NCI-H1930 (cell line): ENCODE data around the gene HOXD4.

Experiments
- DNase-seq, 2 experiments: peaks; one replicate each; lab custom pipeline; 2025; lab: John Stamatoyannopoulos, UW

HOXD4 gene

DNA sequence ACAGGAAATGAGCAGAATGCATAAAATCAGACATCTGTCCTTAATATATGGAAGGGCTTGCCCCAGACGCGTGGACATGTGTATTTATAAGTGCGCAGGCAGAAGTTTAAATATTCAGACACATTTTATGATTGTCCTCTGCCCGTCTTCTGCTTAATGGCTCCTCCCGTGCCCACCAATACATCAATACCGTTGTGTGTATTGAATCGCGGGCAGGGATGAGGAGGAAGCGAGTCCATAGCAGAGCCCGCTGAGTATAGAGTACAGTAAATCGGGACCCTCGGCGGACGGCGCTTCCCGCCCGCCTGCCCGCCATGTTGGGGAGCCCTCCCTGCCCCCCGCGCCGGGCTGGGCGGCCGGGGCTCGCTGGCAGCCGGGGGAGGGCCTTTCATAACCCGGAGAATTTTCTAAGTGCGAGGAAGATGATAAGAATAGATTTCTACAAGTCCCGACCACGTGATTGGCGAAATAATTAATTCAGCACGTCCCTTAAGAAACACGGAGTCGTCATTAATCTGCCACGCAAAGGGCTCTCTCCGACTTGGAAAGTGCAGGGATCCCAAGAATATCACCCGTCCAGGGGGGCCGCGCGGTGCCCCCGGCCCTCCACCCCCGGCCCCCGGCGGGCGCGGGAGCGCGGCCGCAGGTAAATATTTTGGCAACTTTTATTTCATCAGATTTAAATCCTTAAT, 5.6 kb downstream of the HOXD4 start, which contains the start of gene HOXD3:
Gene HOXD3, plus strand, starts transcription at position 501 of the 692 bp plus-strand sequence. CDS start 11,808 bp downstream, outside the sequence.
- DNase-seq: no peak

DNA sequence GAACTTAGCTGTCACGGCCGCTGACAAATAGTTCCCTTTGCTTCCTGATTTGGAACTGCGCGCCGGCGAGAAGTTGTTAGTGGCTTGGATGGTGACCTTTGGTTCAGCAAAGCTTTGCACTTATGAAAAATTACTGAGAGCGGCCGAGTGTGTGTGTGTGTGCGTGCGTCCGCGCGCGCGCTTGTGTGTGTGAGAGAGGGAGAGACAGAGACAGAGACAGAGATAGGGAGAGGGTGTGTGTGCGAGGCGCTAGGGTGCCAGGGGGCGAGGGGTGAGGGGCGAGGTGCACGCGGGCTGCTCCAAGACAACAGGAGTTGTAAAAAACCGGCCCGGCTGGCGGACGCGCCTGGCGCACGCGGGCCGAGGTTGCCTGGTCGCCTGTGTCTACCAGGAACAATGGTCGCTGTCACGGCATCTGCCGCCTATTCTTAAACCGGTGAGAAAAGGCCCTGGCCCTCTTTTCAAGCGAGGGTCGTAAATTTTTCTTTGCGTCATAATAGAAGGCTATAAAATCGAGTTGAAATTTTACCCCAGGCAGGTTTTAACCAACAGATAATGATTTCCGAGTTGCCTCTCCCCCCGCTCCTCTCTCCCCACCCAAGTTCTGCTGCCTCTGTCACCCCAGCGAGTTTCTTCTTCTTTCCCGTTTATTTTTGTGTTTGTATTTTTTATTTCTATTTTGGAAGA, 6.3 kb downstream of the HOXD4 start:
- peak; percentile 43 to 51 for DNase-seq

DNA sequence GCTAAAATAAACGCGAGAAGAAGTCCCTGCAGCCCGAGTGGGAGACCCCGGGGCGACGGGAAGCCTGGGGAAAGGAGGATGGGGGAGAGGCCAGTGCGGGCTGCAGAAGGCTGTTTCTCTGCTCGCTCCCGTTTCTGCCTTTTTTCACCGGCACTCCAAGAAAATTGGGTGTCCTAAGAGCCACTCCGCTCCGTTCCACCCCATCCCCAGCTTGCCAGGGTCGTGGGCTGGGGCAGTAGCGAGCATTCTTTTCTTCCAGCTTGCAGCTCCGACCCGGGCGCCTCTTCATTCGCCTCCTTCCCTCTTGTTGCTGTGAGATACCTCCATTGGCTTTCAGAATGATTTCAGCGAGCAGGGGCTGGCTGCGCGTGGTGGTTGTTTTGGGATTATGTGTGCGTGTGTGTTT, 6.8 kb downstream of the HOXD4 start:
- DNase-seq: no peak

DNA sequence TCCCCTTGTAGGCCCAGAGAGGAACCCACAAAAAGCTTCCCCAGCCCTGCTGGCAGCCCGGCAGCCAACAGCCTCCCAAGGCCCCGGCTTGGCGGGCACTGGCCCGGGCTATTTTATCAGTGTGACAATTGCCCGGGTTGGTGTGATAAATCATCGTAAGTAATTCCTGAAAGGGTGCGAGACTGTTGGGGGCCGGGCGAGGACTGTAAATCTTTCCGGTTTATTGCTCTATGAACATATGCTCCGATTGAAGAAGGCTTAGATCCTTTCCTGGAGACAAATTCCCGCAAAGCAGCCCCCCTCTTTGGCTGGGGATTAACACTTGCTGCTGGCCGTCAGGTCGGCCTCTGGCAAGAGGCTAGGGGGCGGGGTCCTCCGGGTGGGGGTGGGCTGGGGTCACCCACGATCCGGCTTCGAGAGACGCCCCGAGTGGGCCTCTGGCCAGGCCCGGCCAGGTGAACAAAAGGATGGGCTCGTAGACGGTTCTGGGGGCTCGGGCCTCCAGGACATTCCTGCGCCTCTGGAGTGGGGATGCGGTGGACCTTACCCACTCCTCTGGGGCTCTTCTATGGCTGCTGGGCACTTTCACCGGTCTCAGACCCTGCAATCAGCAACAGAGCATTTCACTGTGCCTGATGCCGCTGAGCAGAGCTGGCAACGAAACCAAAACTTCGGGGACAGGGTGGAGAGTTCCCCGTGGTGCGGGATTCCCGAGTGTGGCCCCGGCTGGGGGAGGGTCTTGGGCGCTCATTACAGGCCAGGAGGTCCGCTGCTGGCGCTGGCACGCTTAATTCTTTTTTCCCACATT, 7.7 kb downstream of the HOXD4 start:
- no peak for DNase-seq

DNA sequence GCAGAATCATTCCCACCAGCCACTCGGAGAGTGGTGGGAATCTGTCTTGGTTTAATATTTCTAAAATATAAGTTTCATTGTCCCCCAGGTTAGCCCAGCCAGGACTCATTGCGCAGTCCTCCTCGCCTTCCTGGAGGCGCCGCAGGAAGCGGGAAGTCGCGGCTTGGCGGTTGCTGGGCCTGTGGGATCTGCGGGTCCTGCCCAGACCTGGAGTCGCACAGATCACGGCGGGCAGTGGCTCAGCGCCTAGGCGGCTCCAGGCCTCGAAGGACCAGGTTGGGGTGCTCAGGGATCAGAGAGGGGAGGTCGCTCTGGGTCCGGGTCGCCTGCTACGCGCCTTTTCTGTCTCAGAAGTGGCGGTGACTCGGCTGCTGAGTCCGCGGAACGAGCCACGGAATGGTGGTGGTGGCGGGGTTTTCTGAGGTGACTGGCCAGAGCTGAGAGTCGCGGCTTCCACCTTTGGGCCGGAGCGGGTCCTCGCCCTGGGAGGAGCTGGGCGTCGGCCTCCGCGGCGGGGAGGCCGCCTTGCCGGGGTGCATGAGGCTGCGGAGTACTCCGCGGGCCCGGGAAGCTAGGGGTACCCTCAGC, 8.4 kb downstream of the HOXD4 start:
- DNase-seq: no peak

DNA sequence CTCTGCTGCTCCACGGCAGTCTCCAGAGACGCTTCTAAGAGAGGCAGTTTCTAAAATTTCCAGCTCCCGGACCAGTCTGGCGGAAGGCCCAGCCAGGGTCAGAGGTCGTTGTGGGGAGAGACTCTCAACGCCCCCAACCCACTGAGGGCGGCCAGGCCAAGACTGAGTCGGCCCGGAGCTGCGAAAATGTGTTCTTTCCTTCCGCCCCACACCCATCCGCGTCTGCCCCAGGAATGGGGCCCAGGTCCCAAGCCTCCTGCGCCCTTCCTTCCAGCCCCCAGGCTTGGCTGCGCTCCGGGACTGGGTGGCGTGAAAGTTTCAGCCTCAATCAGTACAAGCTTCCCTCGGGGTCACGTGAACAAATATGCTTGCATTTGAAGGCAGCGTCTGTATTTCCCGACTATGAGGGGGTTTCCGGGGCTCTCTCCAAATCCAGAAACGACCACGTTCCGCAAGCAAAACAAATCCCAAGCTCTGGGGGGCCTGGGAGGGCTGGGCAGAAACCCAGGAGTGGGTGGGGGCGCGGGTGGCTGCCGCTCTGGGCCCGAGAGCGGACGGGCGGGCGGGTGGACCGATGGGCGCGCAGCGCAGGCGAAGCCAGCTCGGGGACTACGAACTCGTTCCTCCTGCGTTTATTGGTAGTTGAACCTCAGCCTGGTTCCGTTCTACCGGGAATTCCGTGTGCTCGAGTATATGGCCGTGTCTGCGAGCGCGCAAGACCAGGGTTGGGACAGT, 9.1 kb downstream of the HOXD4 start:
- no peak for DNase-seq

DNA sequence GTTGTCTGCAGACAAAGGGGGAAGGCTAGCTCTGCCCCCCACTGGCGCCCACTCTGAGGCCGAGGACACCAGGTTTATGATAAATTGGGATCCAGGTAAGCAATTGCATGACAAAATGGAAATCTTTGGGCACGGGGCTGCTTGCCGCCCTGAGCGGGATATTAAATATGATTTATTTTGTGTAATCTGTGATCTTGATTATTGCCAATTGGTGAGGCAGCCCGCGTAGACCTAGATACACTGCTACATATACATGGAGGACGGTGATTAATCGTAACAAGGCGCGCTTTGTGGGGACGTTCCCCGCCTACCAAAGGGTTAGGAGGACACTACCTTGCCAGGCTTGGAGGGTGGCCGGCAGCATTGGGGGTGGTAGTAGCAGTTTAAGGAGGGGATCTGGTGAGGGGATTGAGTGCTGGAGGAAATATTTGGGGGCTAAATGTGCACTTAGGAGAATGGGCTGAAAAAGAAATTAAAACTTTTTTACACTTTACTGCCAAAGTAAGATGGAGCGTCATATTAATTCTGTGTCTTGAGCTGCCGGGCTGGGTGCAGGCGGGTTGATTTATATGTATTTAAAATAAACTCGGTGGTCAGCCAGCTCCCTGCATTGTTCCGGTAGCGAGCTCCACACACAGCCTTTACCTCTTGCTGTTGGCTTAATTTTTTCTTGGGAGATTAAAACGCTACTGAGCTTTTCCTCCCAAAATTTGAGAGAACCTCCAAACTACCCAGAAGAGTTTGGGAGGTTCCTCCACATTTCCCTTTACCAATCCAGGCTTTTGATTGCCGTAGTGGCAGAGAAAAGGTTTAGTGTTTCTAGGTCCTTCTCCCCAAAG, 9.9 kb downstream of the HOXD4 start:
- DNase-seq: no peak

DNA sequence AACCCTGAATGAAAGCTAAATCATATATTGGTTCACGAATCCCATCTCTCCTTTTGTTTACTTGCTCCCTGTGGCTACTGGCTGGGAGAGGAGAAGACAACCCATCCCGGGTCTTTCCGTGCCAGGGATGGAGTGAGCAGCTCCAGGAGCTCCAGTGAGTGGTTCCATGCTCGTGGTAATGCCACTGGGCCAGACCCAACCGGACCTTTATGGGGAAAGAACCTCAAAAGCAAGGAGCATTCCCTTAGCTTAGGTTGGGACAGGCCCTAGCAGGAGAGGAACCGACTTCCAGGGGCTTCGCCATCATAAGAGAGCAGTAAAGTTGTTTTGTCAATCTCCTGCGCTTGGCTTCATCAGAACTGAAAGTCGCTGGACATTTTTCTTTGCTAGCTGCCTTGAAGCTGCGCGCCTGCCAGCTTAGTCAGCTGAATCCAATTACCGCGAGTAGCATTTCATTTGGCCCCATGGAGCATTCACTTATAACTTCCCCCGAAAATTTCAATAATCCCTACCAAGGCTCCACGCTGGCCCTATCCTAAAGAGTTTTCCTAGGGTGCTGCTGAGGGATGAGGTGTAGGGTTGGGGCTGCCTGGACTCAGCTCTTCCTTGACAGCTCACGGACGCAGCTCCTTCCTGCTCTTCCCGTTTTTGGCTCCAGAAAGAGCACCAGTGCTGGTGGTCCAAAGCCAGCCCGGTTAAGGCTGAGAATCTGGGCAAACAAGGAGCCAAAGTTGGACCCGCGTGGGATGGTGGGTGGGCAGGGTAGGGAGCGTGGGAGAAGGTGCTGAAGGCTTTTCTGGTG, 10.7 kb downstream of the HOXD4 start:
- DNase-seq: no peak

DNA sequence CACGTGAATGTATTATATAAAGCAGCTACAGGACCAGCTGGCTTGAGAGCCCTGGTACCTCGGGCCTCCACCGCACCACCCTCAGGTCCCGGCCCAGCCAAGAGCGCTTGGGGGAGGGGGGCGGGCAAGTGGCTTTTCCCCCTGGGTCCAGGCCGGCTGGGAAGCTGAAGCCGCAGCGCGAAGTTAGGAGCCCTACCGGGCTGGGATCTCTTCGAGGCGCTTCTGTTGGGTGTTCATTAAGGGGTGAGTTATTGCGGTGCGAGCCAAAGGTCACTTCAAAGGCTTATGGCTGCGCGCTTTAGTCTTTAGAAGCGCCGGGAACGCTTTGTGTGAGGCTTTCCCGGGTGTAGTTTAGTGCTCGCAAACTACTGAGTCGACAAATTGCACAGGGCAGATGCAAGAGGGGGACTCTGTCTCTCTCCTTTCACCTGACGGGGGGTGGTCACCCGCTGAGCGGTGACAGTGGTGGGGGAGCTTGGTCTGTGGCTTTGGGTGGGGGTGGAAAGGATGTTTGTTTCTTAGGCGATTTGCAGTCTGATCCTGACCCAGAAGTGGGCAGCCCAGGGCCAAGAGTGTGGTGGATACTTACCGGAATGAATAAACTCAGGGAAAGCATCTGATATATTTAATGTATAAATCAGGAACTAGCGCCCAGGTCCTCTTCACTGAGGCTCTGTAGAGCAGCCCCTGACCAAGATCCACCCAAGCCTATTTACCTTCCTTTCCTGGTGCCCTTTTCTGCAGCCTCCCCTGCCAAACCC, 11.7 kb downstream of the HOXD4 start:
- no peak for DNase-seq

DNA sequence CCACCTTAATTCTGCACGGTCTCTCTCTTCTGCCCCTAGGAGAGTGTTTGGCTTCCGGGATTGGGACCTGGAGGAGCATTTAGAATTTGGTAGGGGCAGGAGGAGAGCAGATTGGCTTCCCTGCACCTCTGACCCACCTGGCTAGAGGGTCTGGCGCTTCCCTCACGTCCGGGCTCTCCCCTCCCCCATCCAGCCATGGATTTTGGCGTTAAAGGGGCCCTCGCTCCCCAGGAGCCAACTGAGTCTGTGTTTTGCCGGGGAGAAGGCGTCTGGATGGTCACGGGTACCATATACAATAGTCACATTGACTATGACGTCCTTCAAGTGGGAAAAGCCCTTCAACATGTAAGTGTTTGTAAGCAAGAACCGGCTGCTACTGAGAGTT, 12.3 kb downstream of the HOXD4 start:
- DNase-seq: no peak

DNA sequence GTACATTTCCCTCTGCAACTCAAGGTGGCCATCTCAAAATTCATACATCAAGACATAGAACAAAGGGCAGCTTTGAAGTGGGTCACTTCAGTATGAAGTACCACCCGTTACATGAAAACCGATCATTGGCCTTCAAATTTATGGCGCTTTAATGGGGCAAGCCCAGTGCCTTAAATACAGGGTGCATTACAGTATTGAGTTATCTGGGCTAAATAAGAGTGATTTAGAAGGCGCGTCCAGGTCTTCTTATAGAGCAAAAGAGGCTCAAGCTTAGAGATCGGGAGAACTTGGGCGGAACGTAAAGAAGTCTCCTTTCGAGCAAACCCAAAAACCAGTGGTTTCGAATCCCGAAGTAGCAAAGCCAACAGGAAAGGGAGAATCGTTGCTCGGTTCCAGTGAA, 12.9 kb downstream of the HOXD4 start:
- no peak for DNase-seq

DNA sequence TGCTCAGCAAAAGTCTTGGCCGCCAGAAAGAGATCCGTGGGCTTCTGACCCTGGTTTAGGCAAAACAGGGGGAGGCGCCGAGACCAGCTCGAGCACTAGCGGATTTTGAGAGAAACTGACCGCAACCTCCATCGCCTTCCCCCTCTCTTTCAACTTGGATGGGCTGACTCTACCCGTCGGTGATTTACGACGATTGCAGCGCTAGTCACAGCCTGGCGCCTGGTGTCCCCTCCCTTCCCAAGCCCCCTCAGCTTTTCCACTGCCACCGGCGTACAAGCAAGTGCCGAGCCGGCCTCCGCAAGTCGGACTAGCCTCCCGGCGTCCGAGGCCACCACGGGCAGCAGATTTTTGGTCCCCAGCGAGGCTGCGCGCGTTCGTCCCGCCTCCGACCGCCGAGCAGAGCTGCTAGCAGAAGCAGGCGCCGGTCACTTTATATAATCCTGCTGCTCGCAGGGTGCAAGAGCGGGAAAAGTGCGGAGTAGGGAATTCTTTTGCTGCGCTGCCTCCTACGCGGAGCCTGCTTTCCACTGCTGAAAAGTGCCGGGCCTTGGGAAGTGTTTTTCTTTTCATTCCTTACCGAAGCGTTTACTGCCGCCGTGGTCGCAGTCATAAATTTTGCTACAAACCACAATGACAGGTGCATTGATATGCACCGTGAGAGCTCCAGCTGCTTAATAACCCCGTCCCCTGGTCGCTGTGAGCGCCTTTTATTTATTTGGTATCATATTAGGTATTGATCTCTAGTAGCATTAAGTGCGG, 13.4 kb downstream of the HOXD4 start:
- DNase-seq: no peak

DNA sequence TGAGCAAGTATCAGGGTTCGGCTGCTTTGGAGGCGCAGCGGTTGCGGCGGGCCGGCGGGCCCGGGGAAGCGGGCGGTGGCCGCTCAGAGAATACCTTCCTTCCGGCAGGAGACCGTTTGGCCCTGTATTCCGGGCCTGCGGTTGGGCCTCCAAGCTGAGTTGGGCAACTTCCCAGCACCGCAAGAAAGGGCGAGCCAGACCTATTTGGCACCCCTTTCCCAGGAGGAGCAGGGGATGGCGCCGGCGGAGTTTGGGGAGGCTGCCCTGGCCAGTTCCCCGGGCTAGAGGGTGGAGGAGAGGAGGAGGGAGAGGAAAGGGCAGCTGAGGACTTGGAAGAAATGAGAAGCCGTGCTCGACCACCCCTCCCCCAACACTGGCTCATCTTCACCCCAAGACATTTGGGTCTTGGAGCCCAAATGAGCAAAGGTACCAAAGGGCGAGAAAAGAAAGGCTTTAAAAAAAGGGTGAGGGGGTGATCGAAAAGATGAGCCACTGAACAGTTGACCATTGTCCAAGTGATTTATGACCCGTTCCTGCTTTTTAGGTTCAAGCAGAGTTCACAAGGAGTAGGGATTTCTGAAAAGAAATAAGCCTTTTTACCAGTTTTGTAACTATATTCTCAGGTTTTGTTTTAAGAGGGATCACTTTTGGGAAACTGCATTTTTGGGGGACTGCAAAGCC, 14.2 kb downstream of the HOXD4 start:
- DNase-seq: no peak

DNA sequence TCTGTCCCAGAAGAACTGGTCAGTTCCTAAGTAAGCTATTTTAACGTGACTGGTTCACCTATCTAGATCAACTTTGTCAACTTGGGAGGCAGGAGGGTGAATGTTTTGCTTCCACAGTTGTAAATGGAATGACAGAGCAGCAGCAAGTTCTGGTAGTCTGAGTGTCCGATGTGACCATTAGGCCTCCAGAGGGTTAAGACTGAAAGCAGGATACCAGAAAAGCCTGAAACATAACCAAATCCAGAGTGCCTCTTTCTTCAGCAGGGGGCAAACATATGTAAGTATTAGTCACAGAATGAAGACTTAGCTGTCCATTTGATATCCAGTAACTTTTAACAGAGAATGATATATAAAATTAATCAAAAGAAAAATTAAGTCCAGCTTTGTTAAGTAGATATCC, 14.9 kb downstream of the HOXD4 start:
- DNase-seq: no peak

DNA sequence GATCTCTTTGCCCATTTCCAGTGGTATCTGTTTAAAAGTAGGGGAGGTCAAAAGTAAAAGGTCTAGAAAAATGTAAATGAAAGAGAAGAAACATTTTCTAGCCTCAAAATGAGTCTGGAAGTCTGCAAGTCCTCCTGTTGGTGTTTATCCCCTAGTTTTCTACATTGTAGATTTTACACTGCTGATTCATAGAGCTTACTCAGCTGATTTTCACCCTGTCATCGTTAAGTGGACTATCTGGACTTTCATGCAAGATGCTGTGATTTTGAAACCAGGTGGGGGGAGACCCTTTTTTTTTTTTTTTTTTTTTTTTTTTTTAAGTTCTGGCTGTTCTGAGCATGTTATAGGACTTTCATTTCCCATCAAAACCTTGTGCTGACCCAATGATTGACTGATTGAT, 16.0 kb downstream of the HOXD4 start:
- no peak for DNase-seq

DNA sequence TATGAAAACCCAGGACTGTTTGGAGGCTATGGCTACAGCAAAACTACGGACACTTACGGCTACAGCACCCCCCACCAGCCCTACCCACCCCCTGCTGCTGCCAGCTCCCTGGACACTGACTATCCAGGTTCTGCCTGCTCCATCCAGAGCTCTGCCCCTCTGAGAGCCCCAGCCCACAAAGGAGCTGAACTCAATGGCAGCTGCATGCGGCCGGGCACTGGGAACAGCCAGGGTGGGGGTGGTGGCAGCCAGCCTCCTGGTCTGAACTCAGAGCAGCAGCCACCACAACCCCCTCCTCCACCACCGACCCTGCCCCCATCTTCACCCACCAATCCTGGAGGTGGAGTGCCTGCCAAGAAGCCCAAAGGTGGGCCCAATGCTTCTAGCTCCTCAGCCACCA, 17.8 kb downstream of the HOXD4 start:
- no peak for DNase-seq

DNA sequence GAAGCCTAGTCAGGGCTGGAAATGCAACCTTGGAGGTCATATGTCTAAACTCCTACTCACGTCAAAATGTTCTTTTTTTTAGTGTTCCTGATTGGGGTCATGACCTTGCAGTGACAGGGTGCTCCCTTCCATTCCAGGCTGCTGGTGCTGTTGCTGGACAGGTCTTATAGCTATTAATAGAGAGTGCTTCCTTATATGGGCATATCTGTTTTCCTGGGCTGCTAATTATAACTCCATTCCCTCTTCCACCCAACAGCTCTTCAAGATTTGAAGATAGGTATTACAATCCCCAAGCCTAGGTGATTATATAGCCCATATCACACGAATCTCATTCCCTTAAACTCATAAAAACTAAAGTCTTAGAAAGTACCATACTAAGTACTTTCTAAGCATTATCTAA, 18.4 kb downstream of the HOXD4 start:
- no peak for DNase-seq
